GM19099 (cell line): Measurements from ENCODE around the gene HEATR3.

Experiments
- POLR2A ChIP-seq: IDR thresholded peaks from 3 replicates; pipeline ENCODE4 v1.6.1; 2011; ENCODE audit warnings: low read depth; ENCODE audit not compliant: insufficient read length; ENCODE audit errors: extremely low read depth

Gene HEATR3

DNA sequence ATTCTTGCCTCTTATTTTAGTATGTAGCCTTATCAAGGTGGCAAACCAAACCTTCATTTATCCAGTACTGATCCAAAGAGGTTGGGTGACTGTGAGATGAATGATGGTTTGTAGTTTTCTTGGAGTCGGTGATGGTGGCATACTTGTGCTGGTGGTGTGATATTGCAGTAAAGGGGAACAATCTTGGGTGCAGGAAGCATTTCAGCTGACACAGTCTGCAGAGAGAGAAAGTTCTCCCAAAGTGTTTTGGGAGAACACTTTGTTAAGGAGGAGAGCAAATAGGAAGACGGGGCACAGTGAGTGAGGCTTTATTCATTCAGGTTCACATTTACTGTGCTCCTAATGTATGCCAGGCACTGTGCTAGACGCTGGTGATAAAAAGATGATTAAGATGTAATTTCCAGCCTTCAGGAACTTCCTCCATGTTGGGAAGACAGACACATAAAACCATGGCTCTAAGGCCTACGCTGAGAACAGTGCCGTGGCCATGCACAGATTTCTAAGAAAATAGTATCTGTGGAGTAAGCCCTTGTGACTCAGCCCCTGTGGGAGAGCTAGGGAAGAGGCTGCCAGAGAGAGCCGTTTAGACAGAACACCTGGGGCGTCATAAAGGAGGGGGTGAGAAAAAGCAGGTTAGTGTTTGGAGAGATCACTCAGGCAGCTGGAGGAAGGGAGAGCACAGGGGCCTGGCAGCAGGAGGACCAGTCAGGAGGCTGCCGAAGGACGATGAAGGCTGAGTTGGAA is 13.8 kb downstream of the HEATR3 start:
- TF ChIP-seq POLR2A, result no peak

DNA sequence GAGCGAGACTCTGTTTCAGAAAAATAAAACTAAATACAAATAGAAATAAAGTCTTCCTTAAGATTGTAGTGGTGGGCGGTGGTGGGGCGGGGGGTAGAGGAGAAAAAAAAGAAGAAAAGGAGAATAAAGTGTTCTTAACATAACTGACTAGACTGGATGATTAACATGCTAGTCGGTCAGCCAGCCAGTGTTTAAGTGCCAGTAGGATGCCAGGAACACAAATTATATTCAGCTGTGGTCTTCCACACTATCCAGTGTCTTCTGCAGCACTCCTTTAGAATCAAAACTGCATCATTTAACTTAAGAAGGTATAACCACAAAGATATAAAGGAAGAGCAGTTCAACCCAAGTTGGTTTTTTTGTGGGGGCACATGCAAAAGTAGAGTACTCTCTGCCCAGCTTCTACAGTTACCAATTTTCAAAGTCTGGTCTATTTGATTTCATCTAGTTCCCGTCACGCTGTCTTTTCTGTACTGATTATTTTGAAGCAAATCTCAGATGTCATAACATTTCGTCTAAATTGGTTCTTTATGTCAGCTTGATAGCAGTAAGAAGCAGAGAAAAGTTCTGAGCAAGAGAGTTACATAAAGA is 15.8 kb downstream of the HEATR3 start:
- no peak for TF ChIP-seq POLR2A

DNA sequence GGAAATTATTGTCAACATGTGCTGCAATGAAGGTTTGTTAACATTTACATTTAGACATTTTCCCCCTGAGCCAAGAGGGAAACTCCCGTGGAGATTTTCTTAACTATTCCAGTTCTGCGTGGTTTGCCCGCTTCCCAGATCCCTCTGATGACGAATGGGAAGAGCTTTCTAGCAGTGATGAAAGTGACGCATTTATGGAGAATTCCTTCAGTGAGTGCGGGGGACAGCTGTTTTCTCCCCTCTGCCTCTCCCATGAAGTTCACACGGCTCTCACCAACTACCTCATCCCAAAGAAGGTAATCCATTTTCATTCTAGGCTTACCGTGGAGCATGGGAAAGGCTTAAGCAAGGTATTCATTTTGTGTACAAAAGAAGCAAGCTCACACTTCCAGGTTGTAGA is 18.2 kb downstream of the HEATR3 start:
- TF ChIP-seq POLR2A, result no peak

DNA sequence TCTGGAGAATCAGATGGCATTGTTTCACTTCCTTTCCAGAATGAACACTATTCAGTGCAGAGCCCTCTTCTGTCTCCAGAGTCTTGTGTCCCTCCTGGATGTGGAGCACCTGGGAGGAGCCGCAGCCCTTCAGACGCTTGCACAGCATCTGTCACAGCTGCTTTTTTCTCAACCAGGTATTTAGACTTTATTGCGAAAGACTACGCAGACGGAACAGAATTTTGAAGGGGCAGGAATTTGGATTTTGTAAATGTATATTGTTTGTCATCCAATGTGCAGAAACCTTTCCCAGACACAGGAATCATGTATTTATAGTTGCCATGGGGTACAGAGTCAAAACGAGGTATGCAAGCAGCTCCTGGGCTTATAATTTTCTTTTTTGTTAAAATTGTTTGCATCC is 20.4 kb downstream of the HEATR3 start:
- TF ChIP-seq POLR2A, result no peak

DNA sequence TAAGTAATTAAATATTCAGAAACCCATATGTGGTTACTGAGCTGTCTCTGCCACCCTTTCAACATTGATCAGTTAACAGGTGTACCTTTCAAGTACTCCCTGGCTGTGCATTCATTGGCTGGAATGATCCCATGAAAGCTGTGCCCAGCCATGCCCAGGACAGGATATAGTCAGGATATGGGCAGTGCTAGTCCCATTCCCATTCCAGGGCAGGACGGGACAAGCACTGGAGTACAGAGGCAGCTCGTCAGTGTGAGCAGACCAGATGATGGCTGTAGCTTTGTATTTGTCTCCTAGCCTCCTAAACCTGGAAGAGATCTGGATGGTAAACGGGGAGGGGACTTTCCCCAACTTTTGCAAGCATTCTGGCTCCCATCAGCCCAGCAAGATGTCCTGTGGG is 22.5 kb downstream of the HEATR3 start:
- no peak for TF ChIP-seq POLR2A

DNA sequence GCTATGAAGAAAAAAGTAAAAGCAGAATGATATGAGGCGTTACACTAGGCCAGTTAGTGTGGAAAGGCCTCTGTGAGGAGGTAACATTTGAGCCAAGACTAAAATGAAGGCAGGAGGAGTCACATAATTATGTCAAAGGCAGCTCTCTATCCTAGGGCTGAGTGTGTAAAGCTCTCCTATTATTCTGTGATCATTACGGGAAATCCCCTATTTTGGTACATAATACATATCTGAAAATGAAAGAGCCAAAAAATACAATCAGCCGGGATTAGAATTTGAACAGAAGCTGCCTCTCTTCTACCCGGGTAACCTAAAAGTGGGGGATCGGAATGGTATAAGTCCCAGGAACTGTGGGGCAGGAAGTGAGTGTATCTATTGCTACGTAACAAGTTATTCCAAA is 27.1 kb downstream of the HEATR3 start:
- no peak for TF ChIP-seq POLR2A

DNA sequence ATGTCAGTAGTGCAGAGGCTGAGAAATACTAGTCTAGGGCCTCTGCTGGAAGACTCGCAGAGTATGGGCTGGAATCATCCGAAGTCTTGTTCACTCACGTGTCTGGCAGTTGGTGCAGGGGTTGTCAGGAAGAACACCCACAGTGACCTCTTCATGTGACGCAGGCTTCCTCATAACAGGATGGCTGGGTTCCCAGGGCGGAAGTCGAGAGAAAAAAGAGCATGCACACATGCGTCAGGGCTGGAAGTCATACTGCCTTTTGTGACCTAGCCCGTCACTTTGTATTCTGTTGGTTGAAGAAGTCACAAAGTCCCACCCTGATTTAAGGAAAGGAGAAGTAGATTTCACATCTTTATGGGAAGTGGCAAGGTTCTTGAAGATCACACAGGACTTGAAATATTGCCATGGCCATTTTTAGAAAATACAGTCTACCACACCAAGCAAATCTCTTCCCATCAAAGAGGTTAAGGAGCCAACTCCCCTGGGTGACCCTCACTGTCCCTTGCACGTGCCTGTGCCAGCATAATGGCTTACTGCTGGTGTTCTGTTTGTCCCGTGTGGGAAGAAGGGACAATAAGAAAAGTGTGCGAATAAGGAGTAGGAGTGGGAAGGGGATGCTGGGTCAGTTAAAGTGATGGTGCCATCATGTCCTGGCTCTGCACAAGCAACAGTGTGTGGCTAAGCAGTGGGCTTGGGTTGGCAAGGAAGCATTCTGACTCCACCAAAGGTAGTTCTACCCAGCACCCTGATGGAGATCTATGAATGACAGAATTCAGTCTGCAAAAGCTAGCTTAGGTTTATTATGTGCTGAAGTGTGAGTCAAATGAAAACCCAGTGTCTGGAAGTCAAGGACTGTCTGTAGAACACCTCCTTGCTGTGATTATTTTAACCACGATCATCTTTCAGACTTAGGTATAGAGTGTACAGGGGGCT is 28.1 kb downstream of the HEATR3 start:
- TF ChIP-seq POLR2A, result no peak

DNA sequence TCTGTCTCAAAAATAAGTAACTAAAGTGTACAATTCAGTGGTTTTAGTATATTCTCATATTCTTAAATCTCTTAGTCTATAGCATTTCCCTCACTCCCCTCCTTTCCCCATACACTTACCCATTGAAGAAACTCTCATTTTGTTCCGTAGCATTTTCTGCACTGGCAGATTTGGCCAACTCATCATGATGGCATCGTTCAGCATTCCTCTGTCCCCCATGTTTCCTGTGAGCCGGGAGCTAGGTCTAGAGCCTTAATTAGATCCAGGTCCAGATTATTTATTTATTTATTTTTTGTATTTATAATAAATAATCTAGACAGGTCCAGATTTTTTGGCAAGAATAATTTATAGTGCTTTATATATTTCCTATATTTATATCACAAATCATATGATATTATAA is 31.0 kb downstream of the HEATR3 start:
- TF ChIP-seq POLR2A, result no peak

DNA sequence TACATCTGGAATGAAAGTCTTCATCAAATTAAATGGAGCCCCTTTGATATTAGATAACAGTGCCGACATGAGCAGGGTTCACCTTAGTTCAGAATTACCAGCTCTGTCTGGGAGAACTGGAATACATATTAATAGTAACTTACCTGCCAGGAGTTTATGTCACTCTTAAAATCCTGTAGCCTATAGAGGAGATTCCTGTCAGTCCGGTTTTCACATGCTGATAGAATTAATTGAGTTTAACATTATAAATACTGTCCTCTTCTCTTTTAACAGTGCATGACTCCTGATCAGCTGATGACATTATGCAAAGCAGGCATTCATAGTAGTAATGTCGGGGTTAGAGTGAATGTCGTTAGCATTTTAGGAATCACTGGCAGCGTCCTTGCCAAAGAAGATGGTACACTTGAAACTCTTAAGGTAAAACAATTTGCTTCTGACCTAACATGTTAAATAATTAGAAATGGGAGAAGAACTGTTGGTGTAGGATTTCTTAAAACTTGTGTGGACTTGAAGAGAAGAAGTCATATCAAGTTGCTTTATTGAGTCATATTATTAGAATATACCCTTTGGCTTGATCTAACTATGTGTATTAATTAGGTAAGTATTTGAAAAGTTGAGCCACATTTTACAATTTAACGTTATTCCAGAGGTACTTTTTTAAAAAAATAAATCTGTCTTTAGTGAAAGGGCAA is 34.3 kb downstream of the HEATR3 start:
- no peak for TF ChIP-seq POLR2A

DNA sequence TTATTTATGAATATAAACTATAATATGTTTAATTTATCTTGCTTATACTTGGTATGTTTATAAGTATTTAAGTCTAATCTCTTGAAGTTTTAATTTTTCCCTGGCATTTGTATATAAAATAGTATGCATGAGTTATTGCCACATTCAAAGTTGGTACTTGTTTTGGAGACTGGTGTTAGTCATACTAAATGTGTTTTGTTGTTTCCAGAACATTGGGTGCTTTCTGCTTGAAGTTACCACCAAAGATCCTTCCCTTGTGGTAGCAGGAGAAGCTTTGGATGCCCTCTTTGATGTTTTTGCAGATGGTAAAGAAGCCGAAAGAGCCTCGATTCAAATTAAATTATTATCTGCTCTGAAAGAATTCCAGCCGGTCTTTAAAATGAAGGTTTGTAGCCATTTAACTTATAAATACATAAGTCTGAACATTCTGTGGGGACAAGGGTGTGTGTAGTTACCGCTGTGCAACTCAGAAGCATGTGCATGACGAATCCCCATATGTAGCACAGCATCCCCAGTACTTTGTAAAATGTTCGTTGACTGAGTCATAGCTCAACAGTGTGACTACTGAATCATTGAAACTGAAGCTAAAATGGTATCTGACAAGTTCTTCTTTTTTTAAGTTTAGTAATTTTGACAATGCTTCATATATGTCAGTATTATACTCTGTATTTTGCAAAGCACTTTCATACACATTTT is 36.4 kb downstream of the HEATR3 start:
- no peak for TF ChIP-seq POLR2A

DNA sequence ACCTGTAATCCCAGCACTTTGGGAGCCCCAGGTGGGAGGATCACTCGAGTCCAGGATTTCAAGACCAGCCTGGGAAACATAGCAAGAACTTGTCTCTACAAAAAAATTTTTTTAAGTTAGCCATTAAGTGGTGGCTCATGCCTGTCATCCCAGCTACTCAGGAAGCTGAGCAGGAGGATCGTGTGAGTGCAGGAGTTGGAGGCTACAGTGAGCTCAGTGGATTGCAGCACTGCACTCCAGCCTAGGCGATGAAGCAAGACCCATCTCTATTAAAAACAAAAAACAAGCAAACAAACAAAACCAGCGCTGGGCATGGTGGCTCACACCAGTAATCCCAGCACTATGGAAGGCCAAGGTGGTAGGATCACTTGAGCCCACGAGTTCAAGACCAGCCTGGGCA is 38.0 kb downstream of the HEATR3 start:
- TF ChIP-seq POLR2A, result no peak

DNA sequence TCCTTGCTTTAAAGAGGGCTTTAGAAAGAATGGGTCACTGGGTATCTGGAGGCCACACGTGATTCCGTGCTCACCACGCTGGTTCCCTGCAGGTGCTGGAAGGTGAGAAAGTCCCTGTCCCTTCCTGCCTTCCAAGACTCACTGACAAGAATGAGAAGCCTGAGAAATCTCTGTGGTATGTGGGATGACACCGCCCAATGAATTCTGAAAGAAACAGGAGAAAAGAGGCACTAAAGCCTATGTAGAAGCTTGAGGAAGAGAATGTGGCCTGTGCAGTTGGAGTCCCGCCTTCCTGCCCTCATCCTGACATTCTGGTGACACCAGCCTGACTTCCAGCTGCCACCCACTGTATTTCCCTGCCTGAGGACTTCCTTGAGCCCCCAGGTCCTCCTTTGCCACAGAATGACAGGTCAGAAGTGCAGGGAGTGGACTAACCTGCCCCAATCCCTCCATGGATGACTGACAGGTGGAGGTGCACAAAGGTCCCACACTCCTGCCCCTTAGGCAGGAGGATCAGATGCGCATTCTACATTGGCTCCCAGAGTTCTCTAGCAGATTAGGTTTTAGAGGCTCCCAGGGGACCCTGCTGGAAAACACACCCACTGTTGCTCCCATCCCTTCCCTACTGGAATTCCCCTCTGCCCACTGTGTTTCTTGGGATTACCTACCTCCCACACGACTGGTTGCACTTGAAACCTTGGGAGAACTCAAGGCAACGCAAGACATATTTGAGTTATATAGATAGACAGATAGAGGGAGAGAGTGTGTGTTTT is 48.8 kb downstream of the HEATR3 start:
- TF ChIP-seq POLR2A, result no peak

DNA sequence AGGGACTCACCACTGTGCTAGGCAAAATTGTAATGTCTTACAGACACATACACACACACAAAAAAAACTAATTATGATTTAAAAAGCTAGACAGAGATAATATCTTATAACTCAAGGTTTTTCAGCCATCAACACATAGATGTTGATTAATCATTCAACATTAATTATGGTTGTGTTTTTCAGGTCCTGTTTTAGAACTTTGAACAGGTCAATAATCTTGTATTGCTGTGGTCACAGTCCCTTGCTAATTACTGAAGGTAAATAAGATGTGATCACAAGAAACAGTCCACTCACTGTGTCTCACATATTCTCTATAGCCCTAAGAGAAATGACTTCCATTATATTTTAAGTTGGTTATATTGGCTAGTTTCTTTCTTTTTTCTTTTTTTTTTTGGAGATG is 54.9 kb downstream of the HEATR3 start:
- no peak for TF ChIP-seq POLR2A

DNA sequence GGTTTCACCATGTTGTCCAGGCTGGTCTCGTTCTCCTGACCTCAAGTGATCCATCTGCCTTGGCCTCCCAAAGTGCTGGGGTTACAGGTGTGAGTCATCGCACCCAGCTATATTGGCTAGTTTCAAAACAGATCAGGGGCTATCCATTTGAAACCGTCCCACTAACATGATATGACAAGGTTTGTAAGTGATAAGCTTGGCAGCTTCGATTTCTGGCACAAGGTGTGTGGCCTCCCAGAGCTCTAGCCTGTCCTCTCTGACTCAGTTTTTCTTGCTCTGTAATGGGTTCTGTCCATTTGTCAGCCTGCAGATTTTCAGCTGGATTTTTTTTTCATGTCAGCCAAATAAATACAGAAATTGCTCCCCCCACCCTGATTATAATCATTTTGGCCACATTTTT is 55.5 kb downstream of the HEATR3 start:
- no peak for TF ChIP-seq POLR2A
